AG04450 (cell line): ENCODE results near the gene MAGEA4. TPM values are rescaled to one million over a fixed set of nuclear protein-coding genes. Genes with fewer than 3 reads are reported as not detected.

Experiments used
- CTCF ChIA-PET: fragments of 300-600, 350-600 bp; formaldehyde crosslinking; extraction: SDS; loops from one replicate; lab custom pipeline; 2022; ENCODE audit warnings: antibody characterized with exemption, inconsistent platforms; lab: Charles Lee
- POLR2A ChIA-PET: fragments of 350-600 bp; formaldehyde crosslinking; extraction: SDS; loops from one replicate; lab custom pipeline; 2021; ENCODE audit warnings: antibody characterized with exemption, inconsistent platforms; lab: Yijun Ruan, JAX
- DNase-seq: peaks from one replicate; pipeline ENCODE4 v3.0.0-alpha.2; 2011; ENCODE audit warnings: low read depth, low spot score
- H3K27ac ChIP-seq: one replicate; pipeline ENCODE4 v1.5.1; 2012; ENCODE audit warnings: low read depth, low read length, control low read depth
- H3K27me3 ChIP-seq: one replicate; pipeline ENCODE4 v1.6.0; 2012; ENCODE audit warnings: low read length; ENCODE audit not compliant: control insufficient read depth, insufficient read depth
- H3K4me3 ChIP-seq: 2 replicates; pipeline ENCODE4 v1.5.1; 2011; ENCODE audit warnings: mild to moderate bottlenecking, low read depth, low read length, control low read depth
- H3K9me3 ChIP-seq: 2 replicates; pipeline ENCODE4 v1.5.1; 2012; ENCODE audit warnings: low read length; ENCODE audit not compliant: control insufficient read depth, insufficient read depth
- CTCF ChIP-seq: IDR thresholded peaks from 2 replicates; pipeline ENCODE4 v1.5.1; 2011; ENCODE audit warnings: low read depth, low read length, control low read depth, inconsistent platforms
- polyA plus RNA-seq: library from polyadenylated mRNA; depleted of rRNA; stranded (reverse); fragments of >200 nt; gene quantifications from 2 replicates; pipeline ENCODE4 v1.2.3, GENCODE V29; 2011

MAGEA4 gene
- polyA plus RNA-seq, 1 experiment = not detected

- H3K27me3 ChIP-seq = no peaks in the 10 kb centered on the region
- ChIA-PET POLR2A (no interaction called here), CTCF (no interaction called here)
- no peak overlapping the region for H3K27ac ChIP-seq
- peaks cover 4% of the 10 kb centered on the region; the same call in 1 of the 2 replicates for H3K9me3 ChIP-seq
- no peak for DNase-seq
- TF ChIP-seq CTCF = no peak
- no peak overlapping the region for H3K4me3 ChIP-seq
Observed at GRCh38 chrX:151921866-151922265, 9.2 kb downstream of the MAGEA4 start.

- no peak for TF ChIP-seq CTCF
- ChIA-PET POLR2A (no interaction called here), CTCF (no interaction called here)
- Histone ChIP-seq H3K27ac (no peak overlapping the region), H3K27me3 (no peaks in the 10 kb centered on the region), H3K4me3 (no peak overlapping the region), H3K9me3 (peaks cover 4% of the 10 kb centered on the region; the same call in 1 of the 2 replicates)
- DNase-seq = no peak
Observed at GRCh38 chrX:151922692-151923091, 10.0 kb downstream of the MAGEA4 start.

- POLR2A ChIA-PET = no interaction called here
- peaks cover 4% of the 10 kb centered on the region; the same call in 1 of the 2 replicates for H3K9me3 ChIP-seq
- CTCF ChIA-PET = no interaction called here
- H3K27me3 ChIP-seq = no peaks in the 10 kb centered on the region
- no peak for DNase-seq
- no peak for TF ChIP-seq CTCF
- no peak overlapping the region for H3K27ac ChIP-seq
- no peak overlapping the region for H3K4me3 ChIP-seq
Observed at GRCh38 chrX:151923648-151924047, 11.0 kb downstream of the MAGEA4 start.

GRCh38 chrX:151929126-151929525 is 16.4 kb downstream of the MAGEA4 start:
- CTCF ChIA-PET = no interaction called here
- no peaks in the 10 kb centered on the region for H3K9me3 ChIP-seq
- no peaks in the 10 kb centered on the region for H3K27me3 ChIP-seq

GRCh38 chrX:151935358-151935757 is 22.7 kb downstream of the MAGEA4 start:
- Histone ChIP-seq H3K9me3 (no peaks in the 10 kb centered on the region), H3K27me3 (no peaks in the 10 kb centered on the region), H3K4me3 (no peak overlapping the region), H3K27ac (no peak overlapping the region)
- TF ChIP-seq CTCF = no peak
- CTCF ChIA-PET = no interaction called here
- POLR2A ChIA-PET = no interaction called here
- no peak for DNase-seq

More at GRCh38 chrX:151929126-151929525, 16.4 kb downstream of the MAGEA4 start:
- Histone ChIP-seq H3K4me3 (no peak overlapping the region), H3K27ac (no peak overlapping the region)
- DNase-seq = no peak
- TF ChIP-seq CTCF = no peak
- POLR2A ChIA-PET = no interaction called here
